Caco-2 (cell line): Measurements from ENCODE around the gene PES1. TPM values are rescaled to one million over a fixed set of nuclear protein-coding genes. Genes with fewer than 3 reads are reported as not detected.
"Not testable (repeated sequence)": the region's sequence is repeated elsewhere in the genome, so short reads cannot be mapped to it uniquely, and the experiment has no call there.

Experiments
- BruUV-seq: library from RNA; stranded (reverse); fragments of 400-500 nt; replicated peaks from 2 replicates; lab custom pipeline; 2021; lab: Mats Ljungman, UMichigan
- CTCF ChIA-PET: fragments of 300-600 bp; sonication (Branson Sonifier 250); formaldehyde crosslinking; loops from one replicate; lab custom pipeline; 2022; ENCODE audit warnings: antibody characterized with exemption; lab: Charles Lee
- POLR2A ChIA-PET: fragments of 300-600 bp; sonication (Branson Sonifier 250); formaldehyde crosslinking; loops from one replicate; lab custom pipeline; 2022; ENCODE audit warnings: antibody characterized with exemption; lab: Charles Lee
- DNase-seq, 2 experiments: peaks; one replicate each; pipeline versions ENCODE4 v3.0.0 to v3.0.0-alpha.2; 2020 to 2022
- H3K27me3 ChIP-seq: replicated peaks from 2 replicates; pipeline ENCODE4 v1.6.0; 2011; ENCODE audit warnings: low read length; ENCODE audit not compliant: control insufficient read depth, insufficient read depth
- H3K36me3 ChIP-seq: 2 replicates; pipeline ENCODE4 v1.5.1; 2011; ENCODE audit warnings: low read length; ENCODE audit not compliant: control insufficient read depth, insufficient read depth
- H3K4me1 ChIP-seq: fragments of 250-450 bp; sonication (Bioruptor Pico); 2 replicates; pipeline ENCODE4 v1.5.1; 2020; ENCODE audit warnings: mild to moderate bottlenecking
- H3K4me3 ChIP-seq: 2 replicates; pipeline ENCODE4 v1.5.1; 2011; ENCODE audit warnings: low read depth, mild to moderate bottlenecking, control low read depth, low read length
- H3K9me3 ChIP-seq: fragments of 250-450 bp; sonication (Bioruptor Pico); 2 replicates; pipeline ENCODE4 v1.5.1; 2020; ENCODE audit warnings: mild to moderate bottlenecking, moderate library complexity
- H3K27ac Mint-ChIP-seq: one replicate; pipeline ENCODE4 v1.8.0; 2022; ENCODE audit warnings: mixed read lengths; ENCODE audit not compliant: unreplicated experiment
- H3K27me3 Mint-ChIP-seq: one replicate; pipeline ENCODE4 v1.8.0; 2022; ENCODE audit warnings: mixed read lengths; ENCODE audit not compliant: insufficient read depth, unreplicated experiment
- H3K36me3 Mint-ChIP-seq: one replicate; pipeline ENCODE4 v1.8.0; 2022; ENCODE audit warnings: mild to moderate bottlenecking, mixed read lengths; ENCODE audit not compliant: insufficient read depth, unreplicated experiment
- H3K4me1 Mint-ChIP-seq: one replicate; pipeline ENCODE4 v1.8.0; 2022; ENCODE audit warnings: low read depth, mixed read lengths; ENCODE audit not compliant: unreplicated experiment
- H3K4me3 Mint-ChIP-seq: one replicate; pipeline ENCODE4 v1.8.0; 2022; ENCODE audit warnings: mild to moderate bottlenecking, moderate library complexity, mixed read lengths; ENCODE audit not compliant: unreplicated experiment
- H3K9me3 Mint-ChIP-seq: one replicate; pipeline ENCODE4 v1.8.0; 2022; ENCODE audit warnings: mixed read lengths; ENCODE audit not compliant: unreplicated experiment
- intact Hi-C: fragments of 100-400 bp; cut with micrococcal nuclease; formaldehyde crosslinking; loops from one replicate; pipeline ENCODE4 v1.10.0; 2022; ENCODE audit not compliant: unreplicated experiment
- total RNA-seq: library from RNA; stranded (reverse); gene quantifications from 2 replicates; pipeline ENCODE4 v1.2.3, GENCODE V29; 2022
- TF ChIP-seq, protein P1 (sequence below), 2 experiments: fragments of 200-600 bp in 1 of 2; IDR thresholded peaks; 1 replicate in 1 of 2; 2 replicates in 1 of 2; pipeline versions ENCODE4 v1.5.1 to v1.8.0; 2011 to 2022; ENCODE audit warnings: antibody characterized with exemption in 1 of 2, control low read depth in 1 of 2, inconsistent platforms in 1 of 2, low read depth in 1 of 2, low read length in 1 of 2, mild to moderate bottlenecking in 1 of 2, moderate library complexity in 1 of 2; ENCODE audit not compliant: insufficient read depth in 1 of 2, severe bottlenecking in 1 of 2, unreplicated experiment in 1 of 2

Gene PES1
- total RNA-seq, 1 experiment from 2014 or later: 110 TPM

DNA sequence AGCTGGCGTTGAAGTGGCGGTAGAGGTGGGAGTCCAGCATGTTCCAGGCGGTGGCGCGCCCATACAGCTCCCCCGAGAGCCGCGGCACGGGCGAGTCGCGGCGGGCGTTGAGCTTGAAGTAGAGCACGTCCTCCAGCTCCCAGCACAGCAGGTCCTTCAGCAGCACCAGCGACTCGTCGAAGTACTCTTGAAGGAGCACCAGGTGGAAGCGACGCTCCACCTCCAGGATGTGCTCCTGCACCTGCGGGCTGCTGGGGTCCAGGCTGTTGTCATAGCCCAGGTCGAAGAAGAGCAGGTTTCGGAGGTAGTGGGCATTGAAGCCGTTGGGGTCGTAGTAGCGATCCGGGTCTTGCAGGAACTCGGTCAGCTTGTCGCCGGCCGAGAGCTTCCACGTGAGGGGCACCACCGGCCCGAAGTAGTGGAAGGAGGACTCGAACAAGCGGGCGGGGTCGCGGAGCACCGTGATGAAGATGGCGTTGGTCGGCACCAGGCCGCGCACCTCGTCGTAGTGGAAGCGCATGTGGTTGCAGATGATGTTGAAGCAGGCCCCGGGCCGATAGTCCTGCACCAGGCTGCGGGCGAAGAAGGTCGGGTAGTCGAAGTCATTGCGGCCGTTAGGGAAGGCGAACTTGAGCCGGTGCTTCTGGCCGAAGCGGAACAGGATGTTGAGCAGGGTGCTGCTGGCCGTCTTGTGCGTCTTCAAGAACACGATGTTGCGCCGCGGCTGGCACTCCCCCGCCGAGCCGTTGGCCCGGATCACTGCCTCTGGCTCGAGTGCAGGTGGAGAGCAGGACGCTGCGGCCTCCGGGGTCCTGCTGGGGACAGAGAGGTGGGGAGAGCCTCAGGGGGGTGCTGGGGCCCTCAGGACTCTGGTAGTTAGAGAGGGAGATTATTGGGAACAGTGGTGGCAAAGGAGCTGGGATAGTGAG lies 36.2 kb downstream of the PES1 start:
- H3K9me3 ChIP-seq: no peaks in the 10 kb centered on the region
- DNase-seq: peak in 1 of 2 experiments; percentile 28
- Mint-ChIP-seq H3K27ac (no peak overlapping the region), H3K4me1 (no peaks in the 10 kb centered on the region), H3K36me3 (no peaks in the 10 kb centered on the region), H3K4me3 (no peak overlapping the region), H3K9me3 (no peaks in the 10 kb centered on the region), H3K27me3 (no peaks in the 10 kb centered on the region)
- BruUV-seq: no TSS peak
- no peaks in the 10 kb centered on the region for H3K4me1 ChIP-seq
- TF ChIP-seq, protein P1, sequence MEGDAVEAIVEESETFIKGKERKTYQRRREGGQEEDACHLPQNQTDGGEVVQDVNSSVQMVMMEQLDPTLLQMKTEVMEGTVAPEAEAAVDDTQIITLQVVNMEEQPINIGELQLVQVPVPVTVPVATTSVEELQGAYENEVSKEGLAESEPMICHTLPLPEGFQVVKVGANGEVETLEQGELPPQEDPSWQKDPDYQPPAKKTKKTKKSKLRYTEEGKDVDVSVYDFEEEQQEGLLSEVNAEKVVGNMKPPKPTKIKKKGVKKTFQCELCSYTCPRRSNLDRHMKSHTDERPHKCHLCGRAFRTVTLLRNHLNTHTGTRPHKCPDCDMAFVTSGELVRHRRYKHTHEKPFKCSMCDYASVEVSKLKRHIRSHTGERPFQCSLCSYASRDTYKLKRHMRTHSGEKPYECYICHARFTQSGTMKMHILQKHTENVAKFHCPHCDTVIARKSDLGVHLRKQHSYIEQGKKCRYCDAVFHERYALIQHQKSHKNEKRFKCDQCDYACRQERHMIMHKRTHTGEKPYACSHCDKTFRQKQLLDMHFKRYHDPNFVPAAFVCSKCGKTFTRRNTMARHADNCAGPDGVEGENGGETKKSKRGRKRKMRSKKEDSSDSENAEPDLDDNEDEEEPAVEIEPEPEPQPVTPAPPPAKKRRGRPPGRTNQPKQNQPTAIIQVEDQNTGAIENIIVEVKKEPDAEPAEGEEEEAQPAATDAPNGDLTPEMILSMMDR (IDR thresholded peaks at IDR 0.05; ENCODE audit: insufficient read depth in 1 of 2, low read depth in 1 of 2, low read length in 1 of 2, severe bottlenecking in 1 of 2, unreplicated experiment in 1 of 2): peak; percentile 15 to 18
- no peaks in the 10 kb centered on the region for H3K36me3 ChIP-seq
- no peak overlapping the region for H3K4me3 ChIP-seq
- no peaks in the 10 kb centered on the region for H3K27me3 ChIP-seq
- intact Hi-C loops: loop anchor here (1.0 kb wide), 1 partner anchor 47 kb away; no protein-coding TSS in a partner anchor
- CTCF ChIA-PET: interaction anchor here (0.6 to 1.0 kb wide), 4 partner anchors 10 to 199 kb away, joined by 4 to 5 read pairs (median 4); partner anchors contain the start of gene TCN2
- POLR2A ChIA-PET: no interaction called here

DNA sequence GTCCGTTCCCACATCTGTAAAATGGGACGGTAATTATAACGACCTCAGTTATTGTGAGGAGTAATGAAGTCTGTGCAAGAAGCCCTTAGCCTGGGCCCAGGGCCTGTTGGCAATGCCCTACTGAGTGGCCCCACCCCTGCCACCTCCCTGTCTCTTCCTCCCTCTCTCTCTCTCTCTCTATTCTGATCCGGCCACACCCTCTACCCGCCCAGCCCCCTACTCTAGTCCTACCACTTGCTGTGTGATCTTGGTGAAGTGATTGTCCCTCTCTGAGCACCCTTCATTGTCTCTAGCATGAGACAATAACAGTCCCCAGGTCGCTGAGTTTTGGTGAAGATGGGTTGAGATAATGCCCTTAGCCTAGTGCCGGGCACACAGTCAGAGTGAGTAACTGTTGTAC lies 37.7 kb downstream of the PES1 start:
- Histone ChIP-seq H3K9me3 (no peaks in the 10 kb centered on the region), H3K36me3 (no peaks in the 10 kb centered on the region), H3K4me1 (no peaks in the 10 kb centered on the region), H3K27me3 (no peaks in the 10 kb centered on the region), H3K4me3 (no peak overlapping the region)
- H3K27me3 Mint-ChIP-seq: no peaks in the 10 kb centered on the region
- intact Hi-C loops: no loop called here
- no peaks in the 10 kb centered on the region for H3K4me1 Mint-ChIP-seq
- no peak overlapping the region for H3K27ac Mint-ChIP-seq
- BruUV-seq: no TSS peak
- DNase-seq: no peak
- CTCF ChIA-PET: no interaction called here
- H3K36me3 Mint-ChIP-seq: no peaks in the 10 kb centered on the region
- no peaks in the 10 kb centered on the region for H3K9me3 Mint-ChIP-seq
- TF ChIP-seq, protein P1 (IDR thresholded peaks at IDR 0.05; ENCODE audit: insufficient read depth in 1 of 2, low read depth in 1 of 2, low read length in 1 of 2, severe bottlenecking in 1 of 2, unreplicated experiment in 1 of 2): no peak
- POLR2A ChIA-PET: interaction anchor here (0.6 kb wide), 1 partner anchor 22 kb away, joined by 3 read pairs; no protein-coding TSS in a partner anchor
- H3K4me3 Mint-ChIP-seq: no peak overlapping the region

DNA sequence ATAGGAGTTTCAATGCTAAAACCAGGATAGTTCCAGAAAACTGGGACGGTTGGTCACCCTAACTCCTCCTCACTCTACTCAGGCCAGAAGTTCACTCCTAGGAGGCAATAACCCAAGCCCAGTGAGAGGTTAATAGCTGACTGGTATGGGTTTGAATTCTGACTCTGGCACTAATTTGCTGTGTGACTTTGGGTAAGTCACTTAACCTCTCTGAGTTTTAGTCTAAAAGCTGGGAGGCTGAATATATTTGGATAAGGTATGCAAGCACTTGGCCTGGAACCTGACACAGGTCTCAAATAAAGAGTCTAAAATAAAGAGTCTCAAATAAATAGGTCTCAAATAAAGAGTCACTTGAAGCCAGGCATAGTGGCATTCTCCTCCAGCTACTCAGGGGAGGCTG lies 39.0 kb downstream of the PES1 start:
- no TSS peak for BruUV-seq
- TF ChIP-seq, protein P1 (IDR thresholded peaks at IDR 0.05; ENCODE audit: insufficient read depth in 1 of 2, low read depth in 1 of 2, low read length in 1 of 2, severe bottlenecking in 1 of 2, unreplicated experiment in 1 of 2): no peak
- Mint-ChIP-seq H3K36me3 (no peaks in the 10 kb centered on the region), H3K9me3 (no peaks in the 10 kb centered on the region), H3K27ac (no peak overlapping the region), H3K4me3 (no peak overlapping the region), H3K27me3 (peaks cover 5% of the 10 kb centered on the region), H3K4me1 (no peaks in the 10 kb centered on the region)
- POLR2A ChIA-PET: no interaction called here
- no peaks in the 10 kb centered on the region for H3K4me1 ChIP-seq
- DNase-seq: no peak
- CTCF ChIA-PET: no interaction called here
- no peaks in the 10 kb centered on the region for H3K27me3 ChIP-seq
- H3K36me3 ChIP-seq: no peaks in the 10 kb centered on the region
- H3K4me3 ChIP-seq: no peak overlapping the region
- intact Hi-C loops: no loop called here
- no peaks in the 10 kb centered on the region for H3K9me3 ChIP-seq

DNA sequence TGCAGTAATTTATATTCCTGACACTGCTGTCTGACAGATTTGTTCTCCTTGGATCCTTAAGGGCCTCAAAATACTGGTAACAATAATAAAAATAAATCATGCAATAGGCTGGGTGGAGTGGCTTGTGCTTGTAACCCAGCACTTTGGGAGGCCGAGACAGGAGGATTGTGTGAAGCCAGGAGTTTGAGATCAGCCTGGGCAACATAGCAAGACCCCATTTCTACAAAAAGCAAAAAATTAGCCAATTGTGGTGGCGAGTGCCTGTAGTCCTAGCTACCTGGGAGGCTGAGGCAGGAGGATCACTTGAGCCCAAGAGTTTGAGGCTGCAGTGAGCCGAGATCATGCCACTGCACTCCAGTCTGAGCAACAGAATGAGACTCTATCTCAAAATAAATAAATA lies 39.9 kb downstream of the PES1 start:
- CTCF ChIA-PET: not testable (repeated sequence)

More for the DNA sequence above, 39.9 kb downstream of the PES1 start:
- POLR2A ChIA-PET, BruUV-seq, H3K4me1 Mint-ChIP-seq, intact Hi-C loops, H3K4me1 ChIP-seq, H3K27ac Mint-ChIP-seq, H3K36me3 ChIP-seq, H3K27me3 ChIP-seq, DNase-seq, H3K27me3 Mint-ChIP-seq, H3K4me3 ChIP-seq, H3K4me3 Mint-ChIP-seq, H3K9me3 Mint-ChIP-seq, H3K9me3 ChIP-seq, H3K36me3 Mint-ChIP-seq: not testable (repeated sequence)
